Measurements from ENCODE around the gene NDOR1.

The NDOR1 gene

GRCh38 chr9:137245450-137246421 lies 40.2 kb downstream of the NDOR1 start:
- no peak for DNase-seq

- DNase-seq = peak; percentile 55
Observed at GRCh38 chr9:137247135-137247915, 41.8 kb downstream of the NDOR1 start.

- DNase-seq = no peak
Observed at GRCh38 chr9:137247916-137248175, 42.3 kb downstream of the NDOR1 start.

GRCh38 chr9:137250329-137251193 lies 45.1 kb downstream of the NDOR1 start:
- no peak for DNase-seq

- DNase-seq = no peak
Observed at GRCh38 chr9:137251194-137251461, 45.6 kb downstream of the NDOR1 start, which contains the start of gene STPG3. STPG3 (plus strand) TSS chr9:137251286; CDS start chr9:137251287, 1 bp downstream.

GRCh38 chr9:137251490-137252268 lies 46.2 kb downstream of the NDOR1 start:
- DNase-seq = no peak

- no peak for DNase-seq
Observed at GRCh38 chr9:137252555-137253506, 47.3 kb downstream of the NDOR1 start.

- peak; percentile 56 for DNase-seq
Observed at GRCh38 chr9:137253717-137254623, 48.5 kb downstream of the NDOR1 start.

GRCh38 chr9:137254624-137255447 lies 49.3 kb downstream of the NDOR1 start, which contains the start of gene NELFB:
NELFB (plus strand) TSS chr9:137255327.
- peak; percentile 96 for DNase-seq

- no peak for DNase-seq
Observed at GRCh38 chr9:137255448-137256114, 50.1 kb downstream of the NDOR1 start.

- DNase-seq = no peak
Observed at GRCh38 chr9:137256362-137256761, 50.9 kb downstream of the NDOR1 start.

GRCh38 chr9:137256856-137257255 lies 51.4 kb downstream of the NDOR1 start:
- no peak for DNase-seq

GRCh38 chr9:137262173-137262908 lies 56.8 kb downstream of the NDOR1 start:
- peak; percentile 42 for DNase-seq

GRCh38 chr9:137262909-137263285 lies 57.4 kb downstream of the NDOR1 start:
- DNase-seq = no peak

- DNase-seq = no peak
Observed at GRCh38 chr9:137263506-137263905, 58.0 kb downstream of the NDOR1 start.

GRCh38 chr9:137264067-137264466 lies 58.6 kb downstream of the NDOR1 start:
- no peak for DNase-seq

GRCh38 chr9:137265496-137266161 lies 60.1 kb downstream of the NDOR1 start:
- DNase-seq = no peak

Measured in eye (tissue), 1 donor.